Measurements from ENCODE around the gene ASCC1.

Gene ASCC1

GRCh38 chr10:72126872-72127232, 89.2 kb downstream of the ASCC1 start:
- DNase-seq (ENCODE audit: low spot score): no peak
- TF ChIP-seq CTCF (IDR thresholded peaks at IDR 0.05; ENCODE audit: extremely low read depth, missing control alignments): no peak

GRCh38 chr10:72126184-72126871, 89.7 kb downstream of the ASCC1 start:
- TF ChIP-seq CTCF (IDR thresholded peaks at IDR 0.05; ENCODE audit: extremely low read depth, missing control alignments): no peak
- no peak for DNase-seq (ENCODE audit: low spot score)

- no peak for DNase-seq (ENCODE audit: low spot score)
- TF ChIP-seq CTCF (IDR thresholded peaks at IDR 0.05; ENCODE audit: extremely low read depth, missing control alignments): no peak
Observed at GRCh38 chr10:72124989-72125388, 91.1 kb downstream of the ASCC1 start.

GRCh38 chr10:72124381-72124780, 91.7 kb downstream of the ASCC1 start:
- no peak for TF ChIP-seq CTCF (IDR thresholded peaks at IDR 0.05; ENCODE audit: extremely low read depth, missing control alignments)
- no peak for DNase-seq (ENCODE audit: low spot score)

- DNase-seq (ENCODE audit: low spot score): no peak
Observed at GRCh38 chr10:72123616-72124015, 92.5 kb downstream of the ASCC1 start.

GRCh38 chr10:72122221-72122620, 93.9 kb downstream of the ASCC1 start:
- TF ChIP-seq CTCF (IDR thresholded peaks at IDR 0.05; ENCODE audit: extremely low read depth, missing control alignments): no peak
- DNase-seq (ENCODE audit: low spot score): no peak

More at GRCh38 chr10:72123616-72124015, 92.5 kb downstream of the ASCC1 start:
- TF ChIP-seq CTCF (IDR thresholded peaks at IDR 0.05; ENCODE audit: extremely low read depth, missing control alignments): no peak

- no peak for DNase-seq (ENCODE audit: low spot score)
- TF ChIP-seq CTCF (IDR thresholded peaks at IDR 0.05; ENCODE audit: extremely low read depth, missing control alignments): no peak
Observed at GRCh38 chr10:72121389-72121788, 94.7 kb downstream of the ASCC1 start.

All from GM20000 (cell line).